Tibial nerve (tissue), 4 donors: Measurements from ENCODE around the gene CCL20. TPM values are rescaled to one million over a fixed set of nuclear protein-coding genes. Genes with fewer than 3 reads are reported as not detected.

ENCODE experiments used
- DNase-seq, 2 donors: peaks; one replicate each; pipeline ENCODE4 v3.0.0-alpha.2; 2019; ENCODE audit warnings: low spot score in 2 of 2
- H3K27ac ChIP-seq, 4 donors: fragments of 200-600 bp; sonication (generic) in 3 of 4; one replicate each; pipeline ENCODE4 v1.5.1; 2017 to 2019; ENCODE audit warnings: mild to moderate bottlenecking in 1 of 4
- H3K27me3 ChIP-seq, 2 donors: fragments of 200-600 bp; sonication (generic) in 1 of 2; one replicate each; pipeline versions ENCODE4 v1.5.1 to v1.6.0; 2017 to 2019
- H3K36me3 ChIP-seq, 3 donors: fragments of 200-600 bp; sonication (generic); one replicate each; pipeline ENCODE4 v1.5.1; 2018 to 2019
- H3K4me1 ChIP-seq, 4 donors: fragments of 200-600 bp; sonication (generic) in 3 of 4; one replicate each; pipeline ENCODE4 v1.5.1; 2017 to 2019
- H3K4me3 ChIP-seq, 4 donors: fragments of 200-600 bp; sonication (generic) in 3 of 4; one replicate each; pipeline ENCODE4 v1.5.1; 2017 to 2019; ENCODE audit warnings: mild to moderate bottlenecking in 1 of 4, moderate library complexity in 1 of 4
- H3K9me3 ChIP-seq, 4 donors: fragments of 200-600 bp; sonication (generic) in 3 of 4; one replicate each; pipeline ENCODE4 v1.5.1; 2017 to 2019
- CTCF ChIP-seq, 5 experiments: fragments of 200-600 bp in 3 of 5; fragments of 450-650 bp in 2 of 5; sonication (generic) in 3 of 5; IDR thresholded peaks; one replicate each; pipeline ENCODE4 v1.5.1; 2016 to 2019; ENCODE audit warnings: antibody characterized with exemption in 5 of 5, mild to moderate bottlenecking in 3 of 5, moderate library complexity in 2 of 5
- EP300 ChIP-seq, 2 donors: sonication (generic); formaldehyde crosslinking; IDR thresholded peaks; one replicate each; pipeline ENCODE4 v1.6.1; 2017; ENCODE audit warnings: antibody characterized with exemption in 2 of 2, mild to moderate bottlenecking in 1 of 2
- POLR2A ChIP-seq, 2 donors: fragments of 450-650 bp; IDR thresholded peaks; one replicate each; pipeline ENCODE4 v1.6.1; 2017; ENCODE audit warnings: antibody characterized with exemption in 2 of 2, mild to moderate bottlenecking in 2 of 2, moderate library complexity in 2 of 2
- WGBS, 2 donors: methylation state at CpG; one replicate each; pipeline ENCODE4 v1.1.5; 2018; 5-methylcytosine and 5-hydroxymethylcytosine counted together
- total RNA-seq, 4 donors: library from RNA; depleted of rRNA; stranded (reverse); fragments of >200 nt; gene quantifications; one replicate each; pipeline ENCODE4 v1.1.0, GENCODE V29; 2016

The CCL20 gene
- total RNA-seq, 4 donors from 2014 or later, result not detected

GRCh38 chr2:227818675-227819397 lies 5.2 kb downstream of the CCL20 start:
- Histone ChIP-seq H3K27me3 (no peaks in the 10 kb centered on the region), H3K4me3 (no peak overlapping the region), H3K27ac (peak overlapping the region in 1 of 4 donors; percentile 37), H3K4me1 (peaks cover 0 to 12% (median 0%) of the 10 kb centered on the region in 4 donors), H3K9me3 (no peaks in the 10 kb centered on the region), H3K36me3 (no peaks in the 10 kb centered on the region)
- TF ChIP-seq CTCF (IDR thresholded peaks at IDR 0.05), result no peak
- TF ChIP-seq EP300 (IDR thresholded peaks at IDR 0.05), result peak; percentile 4 to 61
- peak; percentile 26 to 61 for DNase-seq
- WGBS, 2 donors, result 73 to 79% methylated on average over 9 of the region's 9 CpGs

- WGBS, 2 donors, result 95 to 96% methylated on average over 3 of the region's 3 CpGs
- Histone ChIP-seq H3K36me3 (no peaks in the 10 kb centered on the region), H3K9me3 (no peaks in the 10 kb centered on the region), H3K27ac (peak overlapping the region in 1 of 4 donors; percentile 37), H3K27me3 (no peaks in the 10 kb centered on the region), H3K4me1 (peaks cover 0 to 12% (median 0%) of the 10 kb centered on the region in 4 donors), H3K4me3 (no peak overlapping the region)
- DNase-seq, result no peak
- TF ChIP-seq CTCF (IDR thresholded peaks at IDR 0.05), result no peak
- TF ChIP-seq POLR2A (IDR thresholded peaks at IDR 0.05), result no peak
- no peak for TF ChIP-seq EP300 (IDR thresholded peaks at IDR 0.05)
These were observed 5.7 kb downstream of the CCL20 start for GRCh38 chr2:227819398-227819697.

GRCh38 chr2:227821043-227821942 lies 7.7 kb downstream of the CCL20 start:
- H3K27me3 ChIP-seq, result no peaks in the 10 kb centered on the region
- H3K9me3 ChIP-seq, result no peaks in the 10 kb centered on the region
- H3K4me3 ChIP-seq, result no peak overlapping the region

GRCh38 chr2:227822416-227823003 lies 8.9 kb downstream of the CCL20 start:
- TF ChIP-seq EP300 (IDR thresholded peaks at IDR 0.05) (no peak), POLR2A (IDR thresholded peaks at IDR 0.05) (no peak), CTCF (IDR thresholded peaks at IDR 0.05) (no peak)
- DNase-seq, result no peak
- Histone ChIP-seq H3K27ac (no peak overlapping the region), H3K27me3 (no peaks in the 10 kb centered on the region), H3K4me3 (no peak overlapping the region), H3K4me1 (peaks cover 0 to 12% (median 0%) of the 10 kb centered on the region in 4 donors), H3K36me3 (no peaks in the 10 kb centered on the region), H3K9me3 (no peaks in the 10 kb centered on the region)
- WGBS, 2 donors, result 76 to 79% methylated on average over 2 of the region's 2 CpGs

More at GRCh38 chr2:227821043-227821942, 7.7 kb downstream of the CCL20 start:
- no peak for DNase-seq
- TF ChIP-seq POLR2A (IDR thresholded peaks at IDR 0.05), result no peak
- TF ChIP-seq EP300 (IDR thresholded peaks at IDR 0.05), result no peak
- TF ChIP-seq CTCF (IDR thresholded peaks at IDR 0.05), result no peak
- Histone ChIP-seq H3K27ac (no peak overlapping the region), H3K4me1 (peaks cover 0 to 12% (median 0%) of the 10 kb centered on the region in 4 donors), H3K36me3 (no peaks in the 10 kb centered on the region)
- 82 to 90% methylated on average over 4 of the region's 4 CpGs for WGBS, 2 donors
